EH (cell line): ENCODE results near the gene ULBP2.
"Not testable (repeated sequence)": the region's sequence is repeated elsewhere in the genome, so short reads cannot be mapped to it uniquely, and the experiment has no call there.

Experiments used
- DNase-seq: peaks from one replicate; pipeline ENCODE4 v3.0.0-alpha.2; 2015; ENCODE audit warnings: low read depth

The ULBP2 gene

DNA sequence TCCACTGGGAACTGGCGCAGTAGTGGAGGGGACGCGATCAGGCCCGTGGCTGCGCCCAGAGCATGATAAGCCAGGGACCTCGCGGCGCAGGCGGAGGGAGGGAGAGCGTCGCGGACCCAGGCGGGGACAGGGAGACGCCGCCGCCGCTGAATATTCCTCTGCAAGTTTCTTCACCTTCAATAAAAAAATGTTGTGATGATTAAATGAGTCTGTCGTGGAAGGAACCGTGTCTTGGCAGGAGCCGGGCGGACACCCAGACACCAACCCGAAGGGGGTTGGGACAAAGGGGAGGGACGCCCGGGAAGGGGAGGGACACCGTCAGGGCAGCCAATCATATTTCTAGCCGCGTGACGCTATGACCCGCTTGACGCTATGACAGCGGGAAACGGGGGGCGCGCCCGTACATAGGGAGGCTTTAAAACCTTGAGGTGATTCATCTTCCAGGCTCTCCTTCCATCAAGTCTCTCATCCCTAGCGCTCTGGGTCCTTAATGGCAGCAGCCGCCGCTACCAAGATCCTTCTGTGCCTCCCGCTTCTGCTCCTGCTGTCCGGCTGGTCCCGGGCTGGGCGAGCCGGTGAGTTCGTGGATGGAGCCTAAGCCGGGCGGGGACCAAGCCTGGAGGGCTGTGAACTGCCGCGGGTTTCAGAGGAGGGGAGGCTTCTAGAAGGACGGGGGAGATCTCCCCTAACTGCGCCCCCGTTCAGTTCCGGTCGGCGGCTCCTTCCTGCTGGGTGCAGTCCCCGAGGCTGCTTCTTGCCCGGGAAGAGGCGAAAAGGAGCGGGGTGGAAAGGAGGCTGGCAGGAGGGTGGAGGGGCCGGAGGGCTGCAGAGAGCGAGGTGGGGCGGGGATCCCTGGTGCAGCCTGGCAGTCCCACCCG is at the start of gene ULBP2:
Gene ULBP2, plus strand, starts transcription at position 432 of the 878 bp plus-strand sequence. Its CDS starts 59 bp downstream, at position 491.
- peak; percentile 98 for DNase-seq

DNA sequence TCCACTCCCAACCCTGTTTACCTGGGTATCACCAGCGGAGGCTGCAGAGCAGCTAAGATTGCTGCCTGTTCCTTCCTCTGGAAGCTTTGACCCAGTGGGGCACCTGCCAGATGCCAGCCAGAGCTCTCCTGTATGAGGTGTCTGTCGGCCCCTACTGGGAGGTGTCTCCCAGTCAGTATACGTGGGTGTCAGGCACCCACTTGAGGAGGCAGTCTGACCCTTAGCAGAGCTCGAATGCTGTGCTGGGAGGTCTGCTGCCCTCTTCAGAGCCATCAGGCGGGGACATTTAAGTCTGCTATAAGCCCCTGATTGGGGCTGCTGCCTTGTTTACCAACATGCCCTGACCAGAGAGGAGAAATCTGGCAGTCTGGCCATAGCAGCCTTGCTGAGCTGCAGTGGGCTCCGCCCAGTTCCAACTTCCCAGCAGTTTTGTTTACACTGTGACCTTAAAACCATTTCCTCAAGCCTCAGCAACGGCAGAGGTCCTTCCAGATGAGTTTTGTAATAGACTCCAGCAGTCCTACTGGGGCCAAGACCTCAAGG is 46.7 kb upstream of the ULBP2 start:
- DNase-seq, result peak; percentile 87

DNA sequence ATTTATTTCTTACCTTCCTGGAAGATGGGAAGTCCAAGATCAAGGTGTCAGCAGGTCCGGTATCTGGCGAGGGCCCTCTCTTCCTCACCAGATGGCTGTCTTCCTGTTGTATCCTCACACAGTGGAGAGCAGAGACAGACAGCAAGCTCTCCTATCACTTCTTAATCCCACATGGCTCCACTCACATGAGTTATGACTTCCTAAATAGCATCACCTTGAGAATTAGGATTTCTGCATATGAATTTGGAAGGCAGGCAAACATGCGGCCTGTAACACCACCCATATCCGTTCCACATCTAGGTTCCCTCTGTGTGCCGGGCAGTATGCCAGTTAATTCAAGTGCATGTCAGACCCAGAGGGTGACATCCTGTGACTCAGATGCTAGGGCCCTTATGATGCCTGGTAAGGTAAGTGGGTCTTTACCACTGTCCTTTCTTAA is 46.0 kb upstream of the ULBP2 start:
- DNase-seq, result peak; percentile 88

- DNase-seq, result peak; percentile 64
Measured at GRCh38 chr6:149896491-149896890, 45.3 kb upstream of the ULBP2 start.

DNA sequence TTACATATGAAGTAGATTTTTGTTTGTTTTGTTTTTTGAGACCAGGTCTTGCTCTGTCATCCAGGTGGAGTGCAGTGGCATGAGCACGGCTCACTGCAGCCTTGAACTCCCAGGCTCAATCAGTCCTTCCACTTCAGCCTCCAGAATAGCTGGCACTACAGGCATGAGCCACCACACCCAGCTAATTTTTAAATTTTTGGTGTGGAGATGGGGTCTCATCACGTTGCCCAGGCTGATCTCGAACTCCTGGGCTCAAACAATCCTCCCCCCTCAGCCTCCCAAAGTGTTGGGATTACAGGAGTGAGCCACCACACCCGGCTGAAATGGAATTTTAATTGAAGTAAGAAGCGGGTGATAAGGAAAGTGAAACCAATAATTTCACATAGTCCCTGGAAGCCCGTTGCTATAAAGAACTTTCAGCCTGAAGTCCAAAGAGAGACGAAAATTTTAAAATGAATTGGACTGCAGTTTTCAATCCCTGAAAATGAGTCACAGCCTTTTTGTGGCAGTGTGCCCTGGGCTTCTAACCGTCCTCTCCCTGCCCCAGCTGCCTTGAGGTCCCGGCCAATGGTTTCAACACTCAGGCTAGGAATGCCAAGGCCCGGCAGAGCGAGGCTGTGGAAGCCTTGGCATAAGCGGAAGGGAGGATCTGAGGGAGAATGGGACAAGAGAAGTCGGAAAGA is 44.7 kb upstream of the ULBP2 start:
- peak; percentile 95 for DNase-seq

DNA sequence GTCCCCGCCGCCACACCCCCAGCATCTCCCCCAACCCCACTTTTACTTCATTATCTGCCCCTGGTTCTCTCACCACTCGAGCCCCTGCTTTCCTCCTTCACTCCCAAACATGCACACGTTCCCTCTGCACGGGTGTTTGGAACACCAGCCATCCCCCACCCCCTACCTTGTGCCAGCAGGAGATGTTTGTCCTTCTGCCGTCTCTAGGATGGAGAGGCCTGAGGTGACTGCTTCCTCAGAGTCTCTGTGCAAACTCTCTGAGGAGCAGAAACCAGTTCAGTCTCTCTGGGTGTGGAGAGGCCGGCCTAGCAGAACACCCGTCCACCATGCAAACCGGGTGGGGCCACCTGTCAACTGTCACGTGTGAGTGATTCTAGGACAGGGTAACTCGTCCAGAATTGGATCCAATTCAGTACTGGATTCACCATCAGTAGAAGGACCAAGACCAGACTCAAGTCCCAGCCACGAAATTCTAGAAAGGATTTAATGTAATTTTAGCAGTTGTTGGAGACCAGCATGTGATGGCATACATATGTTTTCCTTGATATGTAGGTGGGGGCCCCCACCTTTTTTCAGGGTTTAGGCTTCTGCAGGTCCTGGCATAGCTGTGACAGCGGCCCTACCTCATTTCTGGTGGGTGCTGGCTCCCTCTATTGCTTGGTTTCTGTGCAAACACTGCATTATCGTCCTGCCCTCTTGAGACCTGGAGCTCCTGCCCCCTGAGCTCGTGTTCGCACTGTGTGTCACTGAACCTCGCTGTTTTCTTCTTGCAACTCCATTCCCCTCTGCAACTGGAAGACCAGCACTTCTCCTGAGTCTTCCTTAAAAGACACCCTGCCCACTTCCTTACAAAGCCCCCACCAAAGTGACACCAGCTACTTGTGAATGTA is 43.7 kb upstream of the ULBP2 start, which contains the start of gene RAET1E:
Gene RAET1E, minus strand, starts transcription at position 259 of the 890 bp plus-strand sequence. CDS start 7,212 bp downstream, outside the sequence.
- no peak for DNase-seq

- DNase-seq, result no peak
Measured at GRCh38 chr6:149898966-149899365, 42.8 kb upstream of the ULBP2 start.

GRCh38 chr6:149899486-149899885 is 42.3 kb upstream of the ULBP2 start:
- no peak for DNase-seq

DNA sequence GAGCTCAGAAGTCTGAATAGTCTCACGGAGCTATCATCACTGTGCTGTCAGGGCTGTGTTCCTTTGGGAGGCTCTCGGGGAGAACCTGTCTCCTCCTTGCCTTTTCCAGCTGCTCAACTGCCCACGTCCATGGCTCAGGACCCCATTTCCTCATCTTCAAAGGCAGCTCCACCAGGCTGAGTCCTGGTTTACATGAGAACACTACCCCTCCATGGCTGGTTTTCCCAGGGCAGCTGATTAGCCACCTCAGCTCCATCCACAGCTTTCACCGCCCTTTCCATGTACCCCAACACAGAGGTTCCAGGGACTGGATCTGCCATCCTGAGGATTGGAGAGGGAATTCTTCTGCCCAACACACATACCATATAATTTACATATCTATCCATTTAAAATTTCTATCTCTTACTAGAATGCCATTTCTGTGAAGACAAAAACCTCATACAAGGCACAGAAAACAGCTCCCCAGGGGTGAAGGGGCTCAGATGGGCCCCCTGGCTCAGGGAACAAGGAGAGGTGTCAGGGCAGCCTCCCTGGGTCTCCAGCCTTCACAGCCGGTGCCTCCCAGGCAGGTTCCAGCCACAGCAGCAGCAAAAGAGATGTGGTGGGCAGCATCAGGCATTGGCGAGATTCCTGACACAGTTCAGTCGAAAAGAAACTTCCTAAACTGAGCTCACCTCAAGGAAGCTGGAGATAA is 41.7 kb upstream of the ULBP2 start:
- DNase-seq, result no peak

- no peak for DNase-seq
Measured at GRCh38 chr6:149900620-149901443, 41.0 kb upstream of the ULBP2 start.

- no peak for DNase-seq
Measured at GRCh38 chr6:149901444-149902140, 40.2 kb upstream of the ULBP2 start.

DNA sequence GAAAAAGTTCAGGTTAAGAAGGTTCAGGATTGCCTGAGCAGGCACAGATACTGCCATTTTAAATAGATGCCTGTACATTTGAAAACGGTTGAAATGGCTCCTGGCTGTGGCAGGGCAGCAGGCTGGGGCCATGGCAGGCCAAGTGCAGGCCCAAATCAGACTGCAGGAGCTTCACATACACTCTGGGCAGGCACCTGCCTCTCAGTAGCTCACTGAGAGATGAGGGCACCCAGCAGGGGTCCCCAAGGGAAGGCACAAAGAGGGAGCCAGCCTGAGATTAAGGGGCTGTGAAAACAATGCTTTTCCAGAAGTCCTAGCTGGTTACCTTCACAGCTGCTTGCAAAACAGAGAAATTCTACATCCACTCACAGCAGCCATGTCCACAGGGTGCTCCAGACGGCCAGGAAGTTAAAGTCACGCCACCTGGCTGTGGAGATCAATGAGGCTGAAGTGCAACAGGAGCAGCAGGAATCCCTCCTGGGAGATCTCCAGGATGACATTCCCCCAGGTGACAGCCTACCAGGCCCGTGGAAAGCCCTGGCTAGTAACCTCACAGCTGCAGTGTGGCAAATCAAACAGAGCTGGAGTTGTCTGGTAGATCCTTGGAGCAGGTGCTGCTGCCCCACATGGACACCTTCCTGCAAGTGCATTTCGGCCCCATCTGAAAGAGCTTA is 37.7 kb upstream of the ULBP2 start:
- no peak for DNase-seq

DNA sequence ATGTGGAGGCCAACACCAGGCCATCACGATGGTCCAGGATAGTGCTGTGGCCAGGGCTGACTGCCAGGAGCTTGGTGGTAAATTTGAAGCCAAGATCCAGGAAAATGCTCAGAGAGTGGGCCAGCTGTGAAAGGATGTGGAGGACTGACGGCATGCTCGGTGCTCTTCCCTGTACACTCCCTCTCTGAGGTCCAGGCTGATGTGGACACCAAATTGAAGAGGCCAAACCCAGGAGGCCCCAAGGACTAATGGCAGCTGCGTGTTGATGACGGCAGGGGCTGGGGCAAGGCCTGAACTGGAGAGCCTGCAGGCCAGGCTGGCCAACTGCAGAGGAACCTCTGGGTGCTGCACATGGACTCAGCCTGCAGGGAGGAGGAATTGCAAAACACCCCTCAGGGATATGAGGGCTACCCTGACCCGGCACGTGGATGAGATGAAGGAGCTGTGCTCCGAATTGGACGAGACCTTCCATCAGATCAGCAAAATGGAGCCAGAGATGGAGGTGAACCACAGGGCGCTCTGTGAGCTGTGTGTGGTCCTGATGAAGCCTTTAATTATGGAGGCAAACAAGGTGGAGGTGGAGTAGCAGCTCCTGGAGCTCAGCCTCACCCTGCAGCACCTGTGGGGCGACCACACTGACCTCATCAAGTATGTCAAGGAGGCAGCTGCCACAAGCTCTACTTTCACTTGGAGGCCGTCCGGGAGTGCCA is 37.0 kb upstream of the ULBP2 start:
- DNase-seq, result no peak

DNA sequence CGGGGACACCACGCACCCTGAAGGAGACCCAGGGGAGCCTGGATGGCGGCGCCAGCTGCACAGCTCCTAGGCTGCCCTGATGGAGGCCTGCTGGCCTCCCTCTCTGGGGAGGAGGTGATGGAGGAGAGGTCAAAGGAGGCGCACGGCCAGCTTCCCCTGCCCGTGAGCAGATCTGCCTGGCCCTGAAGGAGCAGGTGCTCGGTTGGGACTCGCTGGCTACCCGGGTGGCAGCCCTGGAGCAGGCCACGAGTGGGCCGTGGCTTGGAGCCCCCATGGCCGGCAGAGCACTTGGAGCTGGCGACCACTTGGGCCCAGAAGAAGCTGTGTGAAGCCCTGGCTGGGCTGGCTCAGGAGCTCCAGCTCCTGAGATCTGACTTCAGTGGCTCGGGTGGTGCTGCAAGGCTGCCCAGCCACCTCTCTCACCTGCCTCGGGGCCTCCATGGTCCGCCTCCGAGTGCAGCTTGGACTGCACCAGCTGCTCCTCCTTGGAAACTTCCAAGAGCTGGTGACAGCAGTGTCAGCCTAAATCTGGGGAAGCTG is 36.4 kb upstream of the ULBP2 start:
- no peak for DNase-seq

GRCh38 chr6:149905911-149906371 is 35.9 kb upstream of the ULBP2 start:
- DNase-seq, result no peak

- DNase-seq, result no peak
Measured at GRCh38 chr6:149906405-149906804, 35.4 kb upstream of the ULBP2 start.

DNA sequence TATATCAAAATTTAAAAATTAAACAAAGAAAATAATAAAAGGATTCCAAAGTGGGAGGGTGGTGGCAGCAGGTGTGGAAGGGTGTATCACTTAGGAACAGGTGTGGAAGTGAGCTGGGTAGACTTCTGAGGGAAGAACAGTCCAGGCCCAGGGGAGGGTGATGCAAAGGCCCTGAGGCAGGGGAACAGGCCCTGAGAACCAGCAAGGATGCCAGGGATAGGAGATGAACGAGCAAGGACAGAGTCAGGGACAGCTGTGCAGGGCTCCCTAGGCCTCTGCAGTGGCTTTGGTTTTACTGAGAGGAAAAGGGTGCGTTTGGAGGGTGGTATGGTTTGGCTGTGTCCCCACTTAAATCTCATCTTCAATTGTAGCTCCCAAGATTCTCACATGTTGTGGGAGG is 34.5 kb upstream of the ULBP2 start:
- DNase-seq, result no peak

DNA sequence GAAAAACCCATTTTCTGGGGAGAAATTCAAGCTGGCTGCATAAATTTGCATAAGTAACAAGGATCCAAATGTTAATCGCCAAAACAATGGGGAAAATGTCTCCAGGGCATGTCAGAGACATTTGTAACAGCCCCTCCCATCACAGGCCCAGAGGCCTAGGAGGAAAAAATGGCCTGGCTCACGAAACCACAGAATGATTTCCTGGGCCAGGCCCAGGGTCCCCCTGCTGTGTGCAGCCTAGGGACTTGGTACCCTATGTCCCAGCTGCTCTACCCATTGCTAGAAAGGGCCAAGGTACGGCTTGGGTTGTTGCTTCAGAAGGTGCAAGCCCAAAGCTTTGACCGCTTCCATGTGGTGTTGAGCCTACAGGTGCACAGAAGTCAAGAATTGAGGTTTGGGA is 33.3 kb upstream of the ULBP2 start:
- DNase-seq, result not testable (repeated sequence)
